GM18520 (cell line): ENCODE results near the gene EEF1G.

ENCODE experiments used
- ATAC-seq: cut with Tn5 transposase; IDR thresholded peaks from one replicate; pipeline ENCODE4 v1.9.1; 2021; ENCODE audit not compliant: unreplicated experiment

Gene EEF1G

DNA sequence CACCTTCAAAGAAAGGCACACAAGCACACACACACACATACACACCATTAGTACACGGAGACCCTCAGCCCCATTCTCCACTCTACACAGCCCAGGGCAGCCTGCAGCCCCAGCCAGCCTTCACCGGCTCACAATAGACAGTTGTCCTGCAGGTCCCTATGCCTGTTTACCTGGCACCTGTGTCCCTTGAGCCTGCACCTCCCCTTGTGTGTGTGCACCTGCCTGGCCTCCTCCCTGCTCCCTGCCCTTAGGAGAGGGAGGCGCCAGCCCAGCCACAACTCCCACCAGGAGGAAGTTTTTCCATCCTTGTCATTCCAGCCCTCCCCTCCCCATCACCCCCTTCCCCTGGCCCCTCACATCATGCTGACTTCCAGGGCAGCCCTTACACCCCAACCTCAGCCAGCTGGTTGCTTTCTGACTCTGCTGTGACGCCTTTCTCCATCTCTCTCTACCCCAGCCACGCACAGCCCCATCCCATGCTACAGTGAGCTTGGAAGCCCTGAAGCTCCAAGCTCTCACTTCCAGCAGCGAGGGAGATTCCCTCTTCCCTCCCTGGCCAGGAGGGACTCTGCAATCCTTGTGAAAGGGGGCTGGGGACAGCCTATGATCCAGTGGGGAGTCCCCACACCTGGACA lies 31.5 kb downstream of the EEF1G start:
- ATAC-seq: no peak

DNA sequence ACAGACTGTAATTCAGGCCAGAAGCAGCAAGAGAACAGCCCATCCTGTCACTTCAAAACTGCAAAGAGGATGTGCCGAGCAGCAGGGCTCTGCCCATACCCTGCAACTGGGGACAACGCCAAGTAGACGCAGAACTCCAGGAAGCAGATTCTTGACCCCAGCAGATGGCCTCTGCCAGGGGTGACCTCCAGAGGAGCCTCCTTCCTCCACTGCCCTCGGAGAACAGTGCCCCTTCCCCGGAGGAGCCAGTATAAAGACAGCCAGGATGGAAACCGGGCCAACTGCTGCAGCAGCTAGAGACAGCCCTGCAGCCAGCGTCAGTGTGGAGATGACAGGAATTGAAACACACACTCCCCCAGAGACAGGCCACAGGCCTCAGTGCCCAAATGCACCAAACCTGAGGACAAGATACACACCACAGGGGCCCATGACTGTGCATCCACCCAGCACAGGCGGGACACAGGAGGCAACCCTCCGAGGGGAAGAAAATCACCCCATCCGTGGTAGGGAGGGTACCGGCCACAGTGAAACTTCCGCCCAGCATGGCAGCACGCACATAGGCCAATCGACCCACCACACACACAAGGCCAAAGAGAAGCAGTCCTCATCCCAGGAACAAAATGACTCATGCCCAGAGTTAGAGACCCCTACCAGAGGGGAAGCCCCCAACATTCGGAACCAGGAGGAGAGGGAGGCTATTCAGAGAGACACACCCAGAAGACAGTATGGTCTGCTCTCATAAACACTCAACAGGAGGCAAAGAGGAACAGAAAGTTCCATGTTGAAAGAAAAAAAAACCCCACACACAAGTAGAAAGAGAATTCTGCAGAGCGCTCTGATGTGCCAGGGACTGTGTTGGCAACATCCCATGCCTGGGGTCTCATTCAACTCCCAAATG lies 32.6 kb downstream of the EEF1G start:
- ATAC-seq: peak; percentile 31

GRCh38 chr11:62539238-62539925 lies 34.3 kb downstream of the EEF1G start:
- ATAC-seq: no peak

DNA sequence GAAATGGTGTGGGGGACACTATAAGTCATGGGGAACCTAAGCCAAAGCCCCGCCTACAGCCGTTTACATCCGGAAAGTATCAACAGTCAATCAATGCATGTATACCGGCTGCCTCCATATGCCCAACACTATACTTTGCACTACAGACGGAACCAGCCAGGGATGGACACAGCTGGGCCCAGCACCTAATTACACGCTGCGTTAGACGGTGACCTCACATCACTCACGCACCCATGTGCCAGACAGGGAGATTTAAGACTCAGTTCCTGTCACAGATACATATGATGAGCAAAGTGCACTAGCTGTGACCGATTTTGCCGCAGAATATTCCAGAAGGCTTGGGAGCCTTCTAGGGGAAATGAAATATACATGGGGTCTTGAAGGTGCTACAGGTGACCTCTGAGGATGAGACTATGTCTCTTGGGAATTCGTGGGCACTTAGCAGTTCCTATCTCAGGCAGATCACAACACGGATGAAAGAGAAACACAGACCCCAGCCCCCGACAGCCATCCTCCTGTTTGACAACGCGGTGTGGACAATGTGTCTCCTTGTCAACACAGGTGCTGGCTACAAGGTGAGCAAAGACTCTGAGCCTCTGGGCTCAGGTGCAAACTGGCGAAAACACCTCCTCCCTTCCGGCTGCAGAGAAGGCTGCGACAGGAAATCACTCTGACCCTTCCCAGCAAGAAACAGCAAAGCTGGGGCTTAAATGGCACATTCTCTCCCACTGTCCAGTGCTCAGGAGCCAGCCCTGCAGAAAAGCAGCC lies 35.0 kb downstream of the EEF1G start:
- ATAC-seq: no peak

GRCh38 chr11:62536301-62536957 lies 37.3 kb downstream of the EEF1G start:
- no peak for ATAC-seq

GRCh38 chr11:62535802-62536201 lies 37.9 kb downstream of the EEF1G start:
- ATAC-seq: no peak

GRCh38 chr11:62534779-62535545 lies 38.7 kb downstream of the EEF1G start:
- no peak for ATAC-seq

- ATAC-seq: no peak
Observed at GRCh38 chr11:62532096-62532495, 41.6 kb downstream of the EEF1G start.

- ATAC-seq: no peak
Observed at GRCh38 chr11:62516736-62517371, 56.8 kb downstream of the EEF1G start.

DNA sequence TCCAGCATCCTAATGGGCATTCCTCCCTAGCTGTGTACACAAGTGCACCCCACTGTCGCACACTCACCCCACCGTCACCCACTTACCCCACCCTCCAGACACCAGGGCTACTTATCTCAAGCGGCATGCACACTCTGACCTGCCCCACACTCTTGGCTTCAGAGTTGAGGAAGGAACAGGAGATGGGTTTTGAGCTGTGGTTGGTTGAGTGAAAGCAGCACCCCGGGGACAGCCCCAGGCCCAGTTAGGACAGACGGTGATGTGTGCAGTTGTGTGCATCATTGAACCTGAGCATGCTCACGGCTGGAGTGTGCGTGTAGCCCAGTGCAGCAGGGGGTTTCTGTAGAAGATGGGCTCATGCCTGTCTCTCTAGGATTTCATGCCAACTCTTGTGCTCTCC lies 59.5 kb downstream of the EEF1G start:
- no peak for ATAC-seq

GRCh38 chr11:62513626-62514025 lies 60.1 kb downstream of the EEF1G start:
- no peak for ATAC-seq

DNA sequence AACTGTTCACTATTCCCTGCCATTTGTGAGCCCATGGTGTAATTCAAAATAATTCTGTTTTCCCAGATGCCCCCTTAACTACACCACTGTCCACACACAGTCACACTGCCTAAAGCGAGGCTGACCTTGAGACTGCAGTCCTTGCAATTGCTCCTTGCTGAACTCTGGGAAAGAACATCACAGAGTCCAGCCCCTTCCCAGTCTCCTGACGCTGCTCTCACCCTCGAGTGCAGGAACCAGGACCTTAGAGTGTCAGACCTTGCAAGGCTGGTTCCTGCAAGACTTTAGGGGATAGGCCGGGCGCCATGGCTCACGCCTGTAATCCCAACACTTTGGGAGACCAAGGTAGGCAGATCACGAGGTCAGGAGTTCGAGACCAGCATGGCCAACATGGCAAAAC lies 60.7 kb downstream of the EEF1G start:
- ATAC-seq: no peak
